Smooth muscle cell of the brain vasculature (primary cell): ENCODE data around the gene CTNNA2.

Experiments
- DNase-seq: peaks from one replicate; pipeline ENCODE4 v3.0.0-alpha.2; 2012; ENCODE audit warnings: low read depth, low spot score

Gene CTNNA2

DNA sequence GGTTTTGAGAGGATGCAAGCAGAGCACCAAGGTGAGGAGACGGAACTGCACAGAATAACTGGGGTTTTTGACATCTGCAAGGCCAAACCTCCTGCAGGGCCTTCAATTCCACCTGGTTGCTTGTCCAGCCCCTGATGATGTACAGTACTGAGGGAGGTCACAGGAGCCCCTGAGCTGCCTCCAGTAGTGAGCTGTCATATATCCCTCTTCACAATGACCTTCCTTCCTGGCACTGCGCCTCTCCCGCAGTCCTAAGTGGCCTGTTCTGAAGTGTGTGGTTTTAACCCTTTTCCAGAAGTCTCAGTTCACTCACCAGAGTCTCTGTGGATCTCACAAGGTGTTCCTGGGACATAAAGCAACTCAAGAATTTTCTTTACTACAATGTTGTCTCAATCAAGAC, 746.4 kb downstream of the CTNNA2 start:
- DNase-seq, result no peak

- no peak for DNase-seq
These were observed 753.4 kb downstream of the CTNNA2 start for GRCh38 chr2:80266231-80266630.

DNA sequence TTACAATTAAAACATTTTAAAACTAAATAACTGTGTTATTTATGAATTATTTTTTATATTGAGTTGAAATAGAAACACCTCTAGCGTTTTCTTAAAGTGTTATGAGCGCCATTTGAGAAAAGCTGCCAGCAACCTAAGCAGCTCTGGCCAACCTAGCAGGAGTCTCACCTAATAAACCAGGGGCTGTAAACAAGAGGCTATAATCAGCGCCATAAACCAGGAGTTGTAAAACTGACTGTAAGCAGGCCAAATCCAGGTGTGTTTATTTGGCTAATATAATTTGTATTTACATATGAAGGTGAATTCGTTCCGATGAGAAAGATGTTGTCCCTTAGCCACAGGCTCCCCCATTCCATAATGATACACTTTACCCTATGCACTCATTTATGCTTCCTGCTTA, 757.0 kb downstream of the CTNNA2 start:
- DNase-seq, result no peak

- DNase-seq, result no peak
These were observed 767.7 kb downstream of the CTNNA2 start for GRCh38 chr2:80280598-80280997.

- DNase-seq, result no peak
These were observed 768.2 kb downstream of the CTNNA2 start for GRCh38 chr2:80281049-80281448.

GRCh38 chr2:80288576-80288975, 775.7 kb downstream of the CTNNA2 start:
- DNase-seq, result no peak

DNA sequence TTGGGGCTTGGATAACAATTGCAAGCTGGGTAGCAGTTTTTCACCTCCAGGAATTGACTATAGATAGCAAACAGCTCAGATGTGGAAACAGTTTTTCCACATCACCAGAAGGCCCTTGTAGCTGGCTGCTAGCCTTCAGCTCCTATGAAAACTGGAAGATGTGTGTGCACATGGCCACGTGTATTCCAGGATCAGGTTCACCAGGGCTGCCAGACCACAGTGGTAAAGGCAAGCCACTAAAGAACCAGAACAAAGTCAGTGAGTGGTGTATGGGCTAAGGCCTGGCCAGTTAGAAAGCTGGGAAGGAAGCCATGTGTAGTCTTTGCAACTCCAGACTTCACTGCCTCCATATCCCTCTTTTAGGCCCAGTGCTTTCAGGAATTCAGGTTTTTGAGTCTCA, 778.8 kb downstream of the CTNNA2 start:
- DNase-seq, result no peak

DNA sequence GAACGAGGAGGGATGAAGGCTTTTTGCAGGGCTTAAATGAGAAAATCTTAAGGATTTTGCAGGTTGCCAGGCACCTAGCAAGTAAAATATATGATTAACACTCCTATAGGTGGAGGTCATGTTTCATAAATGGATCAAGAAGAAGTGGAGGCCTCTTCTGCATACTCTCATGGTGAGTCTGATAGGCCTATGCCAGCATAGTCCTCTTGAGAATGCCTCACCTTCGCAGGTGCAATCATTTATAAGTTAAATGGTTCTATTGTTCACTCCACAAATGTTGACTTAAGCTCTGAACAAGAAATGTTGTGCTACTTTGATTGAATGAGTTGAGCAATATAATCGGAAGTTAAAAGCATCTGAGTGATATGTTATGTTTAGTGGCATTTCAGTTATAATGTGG, 779.6 kb downstream of the CTNNA2 start:
- DNase-seq, result no peak

GRCh38 chr2:80293039-80293438, 780.2 kb downstream of the CTNNA2 start:
- DNase-seq, result no peak

- no peak for DNase-seq
These were observed 786.1 kb downstream of the CTNNA2 start for GRCh38 chr2:80298954-80299353.

GRCh38 chr2:80299661-80300060, 786.8 kb downstream of the CTNNA2 start:
- no peak for DNase-seq

GRCh38 chr2:80300346-80300745, 787.5 kb downstream of the CTNNA2 start:
- DNase-seq, result no peak

- DNase-seq, result no peak
These were observed 788.1 kb downstream of the CTNNA2 start for GRCh38 chr2:80300954-80301353.

GRCh38 chr2:80302001-80302313, 789.1 kb downstream of the CTNNA2 start:
- DNase-seq, result no peak

- no peak for DNase-seq
These were observed 789.6 kb downstream of the CTNNA2 start for GRCh38 chr2:80302314-80303005.

GRCh38 chr2:80303006-80303908, 790.4 kb downstream of the CTNNA2 start:
- DNase-seq, result no peak

DNA sequence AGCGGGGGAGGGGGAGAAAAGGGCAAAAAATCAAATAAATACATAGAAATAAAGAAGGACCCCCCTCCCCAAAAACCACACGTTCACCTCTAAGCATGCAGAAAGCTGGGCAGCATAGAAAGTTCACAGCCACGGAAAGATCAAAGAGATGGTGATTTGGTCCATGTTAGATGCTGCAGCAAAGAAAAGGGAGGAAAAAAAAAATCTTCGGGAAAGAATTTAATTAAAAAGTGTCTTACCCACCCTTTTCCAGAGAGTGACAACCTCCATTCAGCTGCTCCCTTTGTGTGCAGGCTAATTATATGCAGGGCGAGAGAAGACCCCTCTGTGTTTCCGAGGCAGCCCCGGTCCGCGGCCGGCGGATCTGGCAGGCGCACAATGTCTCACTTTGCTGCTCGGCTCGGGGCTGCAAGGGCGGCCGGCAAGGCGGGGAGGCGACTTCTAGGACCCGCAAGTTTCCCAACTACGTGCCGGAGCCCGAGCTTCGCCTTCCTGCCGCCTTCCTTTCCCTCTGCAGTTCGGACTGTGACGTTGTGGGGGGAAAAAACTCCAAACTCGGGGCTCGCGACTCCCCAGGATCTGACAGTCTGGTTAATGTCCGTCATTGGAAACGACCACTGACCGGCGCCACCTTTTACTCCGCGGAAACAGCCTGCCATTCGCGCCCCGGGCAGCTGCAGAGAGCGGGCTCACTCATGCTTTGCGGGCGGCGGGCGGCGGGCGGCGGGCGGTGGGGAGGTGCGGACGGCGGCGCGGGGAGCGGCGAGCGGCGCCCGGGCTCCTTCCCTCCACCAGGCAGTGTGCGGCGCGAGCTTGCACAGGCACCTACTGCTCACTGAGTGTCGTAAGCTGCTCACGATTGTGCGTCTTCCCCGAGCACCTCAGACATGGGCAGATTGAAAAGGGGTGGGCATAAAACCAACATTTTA, 791.3 kb downstream of the CTNNA2 start, which contains the start of gene LRRTM1:
TSS of gene LRRTM1 (minus strand) at position 844 of the 929 bp plus-strand sequence. CDS start 933 bp downstream, outside the sequence.
- no peak for DNase-seq

DNA sequence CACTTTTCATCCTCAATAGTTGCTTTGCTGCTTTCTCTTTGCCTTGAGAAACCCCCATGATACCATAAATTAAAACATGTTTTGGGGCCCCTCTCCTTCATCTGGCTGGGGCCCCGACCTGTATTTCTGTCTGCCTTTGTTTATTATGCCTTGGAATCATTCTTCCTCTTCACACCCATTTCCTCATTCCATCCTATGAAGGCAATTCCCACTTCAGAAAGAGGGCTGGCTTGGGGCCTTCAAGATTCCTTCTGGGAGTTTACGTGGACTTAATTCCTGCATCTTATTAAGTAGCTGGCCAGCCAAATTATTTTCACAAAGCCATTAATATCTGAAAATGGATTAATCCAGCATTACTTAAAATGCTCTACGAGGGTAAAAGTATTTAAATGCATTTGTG, 798.5 kb downstream of the CTNNA2 start:
- DNase-seq, result no peak

GRCh38 chr2:80312282-80312839, 799.5 kb downstream of the CTNNA2 start:
- no peak for DNase-seq

GRCh38 chr2:80322311-80322920, 809.6 kb downstream of the CTNNA2 start:
- no peak for DNase-seq

DNA sequence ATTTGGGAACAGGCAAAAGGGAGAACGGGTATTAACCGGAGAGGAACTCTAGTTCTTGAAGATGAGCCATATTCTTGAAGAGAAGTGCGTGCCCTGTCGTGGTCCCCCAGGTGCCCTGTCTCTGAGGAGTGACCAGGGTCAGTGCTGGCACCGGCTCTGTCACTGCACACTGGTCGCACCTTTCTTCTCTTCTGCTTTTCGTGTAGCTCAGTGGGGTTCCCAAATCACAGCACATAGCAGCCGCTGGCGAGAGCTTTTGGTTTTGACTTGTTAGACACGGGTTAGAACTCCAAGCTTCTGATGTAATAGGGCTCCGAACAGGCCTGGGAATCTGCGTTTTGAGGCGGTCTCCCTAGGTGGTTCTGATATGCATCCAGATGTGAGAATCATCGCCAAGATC, 810.1 kb downstream of the CTNNA2 start:
- no peak for DNase-seq
